NCI-H510A treated with DMSO at 0.1 percent for 48 hours (cell line): Measurements from ENCODE around the gene CD70.
"Not testable (repeated sequence)": the region's sequence is repeated elsewhere in the genome, so short reads cannot be mapped to it uniquely, and the experiment has no call there.

ENCODE experiments used
- DNase-seq: peaks from one replicate; lab custom pipeline; 2025; lab: John Stamatoyannopoulos, UW

CD70 gene

GRCh38 chr19:6597471-6598253 lies 6.7 kb upstream of the CD70 start:
- DNase-seq: not testable (repeated sequence)

GRCh38 chr19:6596621-6597020 lies 5.7 kb upstream of the CD70 start:
- no peak for DNase-seq

- DNase-seq: no peak
These were observed 2.9 kb upstream of the CD70 start for GRCh38 chr19:6593651-6594416.

GRCh38 chr19:6590258-6590826 lies 608 bp downstream of the CD70 start:
- DNase-seq: no peak

GRCh38 chr19:6589711-6590257 lies 1.2 kb downstream of the CD70 start:
- DNase-seq: no peak

- no peak for DNase-seq
These were observed 2.2 kb downstream of the CD70 start for GRCh38 chr19:6588508-6589345.

GRCh38 chr19:6587998-6588507 lies 2.9 kb downstream of the CD70 start:
- DNase-seq: no peak

- DNase-seq: no peak
These were observed 3.7 kb downstream of the CD70 start for GRCh38 chr19:6587093-6587820.

GRCh38 chr19:6586726-6587092 lies 4.2 kb downstream of the CD70 start:
- DNase-seq: no peak

GRCh38 chr19:6586056-6586455 lies 4.9 kb downstream of the CD70 start:
- no peak for DNase-seq

GRCh38 chr19:6582515-6583484 lies 8.2 kb downstream of the CD70 start:
- not testable (repeated sequence) for DNase-seq

GRCh38 chr19:6580313-6580712 lies 10.6 kb downstream of the CD70 start:
- DNase-seq: no peak

GRCh38 chr19:6579450-6580178 lies 11.3 kb downstream of the CD70 start:
- no peak for DNase-seq

- DNase-seq: no peak
These were observed 13.3 kb downstream of the CD70 start for GRCh38 chr19:6577476-6578125.

GRCh38 chr19:6576869-6577475 lies 14.0 kb downstream of the CD70 start:
- no peak for DNase-seq

- no peak for DNase-seq
These were observed 17.6 kb downstream of the CD70 start for GRCh38 chr19:6573350-6573749.

- no peak for DNase-seq
These were observed 18.7 kb downstream of the CD70 start for GRCh38 chr19:6572217-6572616.

- no peak for DNase-seq
These were observed 19.8 kb downstream of the CD70 start for GRCh38 chr19:6571167-6571566.
